ENCODE results near the gene MTSS2. TPM values are rescaled to one million over a fixed set of nuclear protein-coding genes. Genes with fewer than 3 reads are reported as not detected.

Gene MTSS2
- total and polyA plus RNA-seq, 2 of the 8 experiments (the other 6 are each of a cell fraction or from before 2014, with no cell fraction given): 23.3 to 36.7 TPM

DNA sequence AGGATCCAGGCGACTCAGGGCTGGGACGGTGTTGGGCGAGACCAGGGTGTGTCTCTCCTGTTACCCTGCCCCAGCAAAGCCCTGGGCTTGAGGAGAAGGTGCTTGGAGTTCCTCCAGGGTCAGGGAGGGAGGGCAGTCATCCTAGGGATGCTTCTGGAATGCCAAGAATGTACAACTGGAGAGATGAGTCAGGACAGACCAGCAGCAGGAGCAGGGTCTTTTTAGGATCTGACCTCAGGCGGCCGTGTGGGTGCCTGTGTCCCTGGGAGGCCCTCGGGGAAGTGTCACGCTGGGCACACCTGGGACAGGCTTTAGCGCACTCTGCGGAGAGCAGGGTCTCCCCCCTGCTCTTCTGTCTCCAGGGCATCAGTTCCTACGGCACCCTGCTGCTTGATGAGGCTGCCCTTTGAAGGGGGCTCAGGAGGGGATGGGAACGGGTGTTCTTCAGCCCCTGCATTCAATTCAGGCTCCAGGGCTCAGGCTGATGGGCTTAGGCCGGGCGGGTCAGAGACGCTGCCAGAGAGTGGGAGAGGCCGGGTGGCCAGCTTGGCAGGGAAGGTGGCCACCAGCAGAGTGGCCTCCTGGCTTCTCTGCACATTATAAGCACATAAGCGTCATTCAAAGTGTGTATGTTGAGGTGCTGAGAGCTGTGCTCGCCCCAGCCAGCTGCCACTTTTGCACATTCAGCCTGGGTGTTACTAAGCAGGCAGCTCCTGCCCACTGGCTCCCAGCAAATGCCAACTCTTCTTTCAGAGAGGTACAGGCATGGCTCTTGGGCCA lies 8.4 kb upstream of the MTSS2 start:
- Histone ChIP-seq H3K4me1 (replicated peaks in 1 of 4; ENCODE audit: control insufficient read depth in 3 of 4, insufficient read depth in 4 of 4, low read length in 3 of 4) (peaks cover 5 to 27% (median 22%) of the 10 kb centered on the region in 4 experiments), H3K23me2 (ENCODE audit: low read depth, low read length) (no peaks in the 10 kb centered on the region), H4K8ac (ENCODE audit: extremely low read depth, insufficient read depth, low read length) (peak overlapping the region; percentile 73), H3K9me3 (ENCODE audit: insufficient read depth in 2 of 2, low read depth in 1 of 2, low read length in 1 of 2) (no peaks in the 10 kb centered on the region), H2AK5ac (ENCODE audit: low read depth, low read length) (peak overlapping the region; percentile 25; the same call in 1 of the 2 replicates), H2AFZ (ENCODE audit: low read length) (no peak overlapping the region), H3K9ac (replicated peaks in 1 of 4; ENCODE audit: extremely low read depth in 1 of 4, low read depth in 3 of 4, low read length in 3 of 4) (no peak overlapping the region), H2BK12ac (ENCODE audit: low read depth, low read length) (peak overlapping the region; percentile 98), H3K4me3 (ENCODE audit: extremely low read depth in 1 of 4, insufficient read depth in 2 of 4, low read depth in 3 of 4, low read length in 4 of 4) (no peak overlapping the region), H4K20me1 (replicated peaks in 1 of 2; ENCODE audit: control insufficient read depth in 1 of 2, insufficient read depth in 2 of 2, low read length in 2 of 2) (no peaks in the 10 kb centered on the region), H4K5ac (ENCODE audit: insufficient read length, low read depth, low read length) (no peak overlapping the region), H3K36me3 (ENCODE audit: control insufficient read depth in 2 of 4, insufficient read depth in 4 of 4, low read length in 3 of 4) (no peaks in the 10 kb centered on the region), H3K14ac (ENCODE audit: insufficient read length) (no peak overlapping the region), H2BK15ac (ENCODE audit: low read length) (no peak overlapping the region), H3K27me3 (replicated peaks in 1 of 4; ENCODE audit: control insufficient read depth in 3 of 4, extremely low read depth in 1 of 4, insufficient read depth in 3 of 4, low read length in 3 of 4) (no peaks in the 10 kb centered on the region), H3K4ac (replicated peaks; ENCODE audit: insufficient read length, low read depth, low read length) (no peak overlapping the region), H3K56ac (replicated peaks; ENCODE audit: insufficient read length, low read depth, low read length) (no peak overlapping the region), H2BK5ac (ENCODE audit: low read depth, low read length) (peak overlapping the region; percentile 83), H3K79me2 (ENCODE audit: control insufficient read depth in 1 of 2, insufficient read depth in 2 of 2, low read length in 2 of 2) (no peaks in the 10 kb centered on the region), H3K23ac (ENCODE audit: insufficient read length) (no peak overlapping the region), H2BK120ac (replicated peaks; ENCODE audit: low read depth, low read length) (no peak overlapping the region), H3K18ac (ENCODE audit: extremely low read depth, low read length) (peak overlapping the region; percentile 93), H3K79me1 (ENCODE audit: low read depth, low read length) (no peaks in the 10 kb centered on the region; the same call in 1 of the 2 replicates), H3K27ac (ENCODE audit: low read depth, low read length) (peak overlapping the region; percentile 55; the same call in 1 of the 2 replicates), H3K4me2 (ENCODE audit: insufficient read depth in 1 of 2, low read depth in 2 of 2, low read length in 2 of 2) (peak overlapping the region in 1 of 2 experiments; percentile 3; a peak in 1 of 4 replicates), H4K91ac (replicated peaks; ENCODE audit: insufficient read length, low read length) (peak overlapping the region; percentile 50), H2BK20ac (ENCODE audit: low read length) (peak overlapping the region; percentile 97)
- 76% methylated on average over 16 of the region's 17 CpGs; no CpG with 5 or more reads in 1 of the 2 experiments for WGBS, 2 experiments (ENCODE audit: extremely low coverage in 1 of 2, insufficient coverage in 1 of 2, insufficient read length in 1 of 2, insufficient replicate concordance in 2 of 2, low coverage in 1 of 2, low lambda C conversion rate in 2 of 2, missing lambda C conversion rate in 1 of 2)
- peak; percentile 36 for FAIRE-seq
- ChIA-PET POLR2A (ENCODE audit: partially characterized antibody) (interaction anchor here (1.4 to 1.6 kb wide), 3 partner anchors 16 to 80 kb away, joined by 3 to 4 read pairs (median 3); no protein-coding TSS in a partner anchor), CTCF (ENCODE audit: partially characterized antibody) (interaction anchor here (0.6 to 3.3 kb wide), 6 partner anchors 12 to 77 kb away, joined by 3 to 15 read pairs (median 8); no protein-coding TSS in a partner anchor)
- DNase-seq (ENCODE audit: low read depth in 1 of 2, low spot score in 2 of 2): peak in 1 of 2 experiments; percentile 83
- TF ChIP-seq CHD2 (IDR thresholded peaks at IDR 0.05; ENCODE audit: low read length) (no peak), POU5F1 (IDR thresholded peaks at IDR 0.05; ENCODE audit: low read depth, low read length) (no peak), POLR2AphosphoS5 (IDR thresholded peaks at IDR 0.05; ENCODE audit: low read depth, low read length) (no peak), CREB1 (IDR thresholded peaks at IDR 0.05) (no peak), ASH2L (IDR thresholded peaks at IDR 0.05; ENCODE audit: low read length) (no peak), CTBP2 (IDR thresholded peaks at IDR 0.05; ENCODE audit: borderline replicate concordance, insufficient read depth, insufficient read length, low read length) (peak; percentile 42), MAFK (IDR thresholded peaks at IDR 0.05; ENCODE audit: low read depth, low read length) (no peak), FOSL1 (IDR thresholded peaks at IDR 0.05; ENCODE audit: insufficient read depth, low read depth, low read length) (no peak)
- TF ChIP-seq, protein P1, sequence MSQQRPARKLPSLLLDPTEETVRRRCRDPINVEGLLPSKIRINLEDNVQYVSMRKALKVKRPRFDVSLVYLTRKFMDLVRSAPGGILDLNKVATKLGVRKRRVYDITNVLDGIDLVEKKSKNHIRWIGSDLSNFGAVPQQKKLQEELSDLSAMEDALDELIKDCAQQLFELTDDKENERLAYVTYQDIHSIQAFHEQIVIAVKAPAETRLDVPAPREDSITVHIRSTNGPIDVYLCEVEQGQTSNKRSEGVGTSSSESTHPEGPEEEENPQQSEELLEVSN (IDR thresholded peaks at IDR 0.05): no peak
- TF ChIP-seq, protein P2, sequence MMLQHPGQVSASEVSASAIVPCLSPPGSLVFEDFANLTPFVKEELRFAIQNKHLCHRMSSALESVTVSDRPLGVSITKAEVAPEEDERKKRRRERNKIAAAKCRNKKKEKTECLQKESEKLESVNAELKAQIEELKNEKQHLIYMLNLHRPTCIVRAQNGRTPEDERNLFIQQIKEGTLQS (IDR thresholded peaks at IDR 0.05; ENCODE audit: insufficient read depth, low read depth, low read length): no peak
- TF ChIP-seq, protein P3, sequence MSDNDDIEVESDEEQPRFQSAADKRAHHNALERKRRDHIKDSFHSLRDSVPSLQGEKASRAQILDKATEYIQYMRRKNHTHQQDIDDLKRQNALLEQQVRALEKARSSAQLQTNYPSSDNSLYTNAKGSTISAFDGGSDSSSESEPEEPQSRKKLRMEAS (IDR thresholded peaks at IDR 0.05): no peak

Measured in H1 (cell line).